NCI-H748 (cell line): ENCODE data around the gene FAM72D.
"Not testable (repeated sequence)": the region's sequence is repeated elsewhere in the genome, so short reads cannot be mapped to it uniquely, and the experiment has no call there.

ENCODE experiments used
- DNase-seq: peaks from one replicate; lab custom pipeline; 2025; ENCODE audit not compliant: unreplicated experiment; lab: John Stamatoyannopoulos, UW

The FAM72D gene

GRCh38 chr1:145095284-145096057 is at the start of gene FAM72D, which contains the start of gene SRGAP2B:
FAM72D (plus strand) TSS chr1:145095974; CDS start chr1:145096848, 874 bp downstream.
SRGAP2B (minus strand) TSS chr1:145095328; CDS start chr1:145092901, 2,427 bp downstream.
- not testable (repeated sequence) for DNase-seq

- not testable (repeated sequence) for DNase-seq
Measured at GRCh38 chr1:145047553-145047952, 48.2 kb upstream of the FAM72D start.

- not testable (repeated sequence) for DNase-seq
Measured at GRCh38 chr1:145048181-145048856, 47.5 kb upstream of the FAM72D start.

GRCh38 chr1:145052019-145052776 is 43.6 kb upstream of the FAM72D start:
- DNase-seq, result not testable (repeated sequence)

GRCh38 chr1:145053428-145053827 is 42.3 kb upstream of the FAM72D start:
- DNase-seq, result not testable (repeated sequence)

GRCh38 chr1:145055217-145055760 is 40.5 kb upstream of the FAM72D start:
- DNase-seq, result not testable (repeated sequence)

- not testable (repeated sequence) for DNase-seq
Measured at GRCh38 chr1:145058184-145058583, 37.6 kb upstream of the FAM72D start.

GRCh38 chr1:145063285-145063684 is 32.5 kb upstream of the FAM72D start:
- DNase-seq, result not testable (repeated sequence)

- not testable (repeated sequence) for DNase-seq
Measured at GRCh38 chr1:145063941-145064648, 31.7 kb upstream of the FAM72D start.

GRCh38 chr1:145065194-145065826 is 30.5 kb upstream of the FAM72D start:
- not testable (repeated sequence) for DNase-seq

GRCh38 chr1:145066486-145066885 is 29.3 kb upstream of the FAM72D start:
- DNase-seq, result not testable (repeated sequence)

GRCh38 chr1:145071569-145071968 is 24.2 kb upstream of the FAM72D start:
- DNase-seq, result not testable (repeated sequence)

GRCh38 chr1:145074021-145074559 is 21.7 kb upstream of the FAM72D start:
- DNase-seq, result not testable (repeated sequence)

GRCh38 chr1:145076877-145077276 is 18.9 kb upstream of the FAM72D start:
- DNase-seq, result not testable (repeated sequence)

GRCh38 chr1:145077872-145078786 is 17.6 kb upstream of the FAM72D start:
- DNase-seq, result not testable (repeated sequence)

GRCh38 chr1:145078787-145079370 is 16.9 kb upstream of the FAM72D start:
- not testable (repeated sequence) for DNase-seq

GRCh38 chr1:145079737-145080136 is 16.0 kb upstream of the FAM72D start:
- DNase-seq, result not testable (repeated sequence)

GRCh38 chr1:145080193-145080592 is 15.6 kb upstream of the FAM72D start:
- DNase-seq, result not testable (repeated sequence)
